ENCODE measurements around the gene SRSF10.
A peak's percentile ranks its signal among the peaks of the same experiment; 100 is the strongest.

The SRSF10 gene

DNA sequence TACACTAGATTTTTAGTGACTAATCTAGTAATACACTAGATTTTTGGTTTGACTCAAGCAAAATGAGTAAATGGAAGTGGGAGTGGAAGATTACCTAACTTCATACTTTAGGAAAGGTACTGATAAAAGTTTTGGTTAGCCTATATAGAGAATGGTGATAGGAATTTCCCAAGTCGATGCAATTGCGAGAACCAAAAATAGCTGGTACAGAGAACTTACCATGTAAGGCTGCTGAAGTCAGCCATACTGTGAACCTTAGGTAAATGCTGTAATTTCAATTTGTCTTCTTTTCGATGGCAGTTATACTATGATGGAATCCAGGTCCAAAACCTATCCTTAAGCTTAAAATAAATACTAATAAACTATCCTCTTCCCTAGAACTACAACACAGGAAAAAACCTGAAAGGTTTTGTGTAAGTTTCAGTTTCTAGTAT is 15.9 kb downstream of the SRSF10 start:
- peak overlapping the region; percentile 44 for H3K27ac ChIP-seq (ENCODE audit: low read depth, low read length)
- H3K4me3 ChIP-seq (ENCODE audit: low read length), result no peak overlapping the region
- peaks cover 43% of the 10 kb centered on the region for H3K4me1 ChIP-seq (ENCODE audit: control insufficient read depth, low read length)
- 0 out of 2 replicates have a peak overlapping the region, but pooled peaks have one; percentile 15 for H3K4me2 ChIP-seq (ENCODE audit: low read length)
- TF ChIP-seq EZH2phosphoT487 (IDR thresholded peaks at IDR 0.05; ENCODE audit: borderline replicate concordance, low read length) (no peak), CTCF (IDR thresholded peaks at IDR 0.05; ENCODE audit: low read depth, low read length, poor library complexity, severe bottlenecking) (no peak)
- H3K9me2 ChIP-seq (replicated peaks; ENCODE audit: control insufficient read depth, low read length), result no peaks in the 10 kb centered on the region
- peaks cover 67% of the 10 kb centered on the region for H3K79me2 ChIP-seq (ENCODE audit: control insufficient read depth, low read length)
- peaks cover 8% of the 10 kb centered on the region; the same call in 1 of the 2 replicates for H4K20me1 ChIP-seq (ENCODE audit: control insufficient read depth, insufficient read depth, low read depth, low read length)
- H3K36me3 ChIP-seq (ENCODE audit: control insufficient read depth, low read length), result peaks cover 91% of the 10 kb centered on the region
- peaks cover 82% of the 10 kb centered on the region for H3F3A ChIP-seq (ENCODE audit: control insufficient read depth, insufficient read depth)
- no peaks in the 10 kb centered on the region for H3K27me3 ChIP-seq (ENCODE audit: control insufficient read depth, low read length)
- no peaks in the 10 kb centered on the region for H3K9me3 ChIP-seq (ENCODE audit: control insufficient read depth, insufficient read depth, low read length)

- Histone ChIP-seq H3K79me2 (ENCODE audit: control insufficient read depth, low read length) (peaks cover 62% of the 10 kb centered on the region), H3F3A (ENCODE audit: control insufficient read depth, insufficient read depth) (peaks cover 77% of the 10 kb centered on the region), H3K27me3 (ENCODE audit: control insufficient read depth, low read length) (no peaks in the 10 kb centered on the region), H3K36me3 (ENCODE audit: control insufficient read depth, low read length) (peaks cover 87% of the 10 kb centered on the region), H3K4me2 (ENCODE audit: low read length) (no peak overlapping the region; the same call in 1 of the 2 replicates), H4K20me1 (ENCODE audit: control insufficient read depth, insufficient read depth, low read depth, low read length) (peaks cover 8% of the 10 kb centered on the region; the same call in 1 of the 2 replicates), H3K4me1 (ENCODE audit: control insufficient read depth, low read length) (peaks cover 44% of the 10 kb centered on the region), H3K4me3 (ENCODE audit: low read length) (no peak overlapping the region), H3K9me3 (ENCODE audit: control insufficient read depth, insufficient read depth, low read length) (no peaks in the 10 kb centered on the region), H3K27ac (ENCODE audit: low read depth, low read length) (peak overlapping the region; percentile 44), H3K9me2 (replicated peaks; ENCODE audit: control insufficient read depth, low read length) (no peaks in the 10 kb centered on the region)
- TF ChIP-seq CTCF (IDR thresholded peaks at IDR 0.05; ENCODE audit: low read depth, low read length, poor library complexity, severe bottlenecking) (no peak), EZH2phosphoT487 (IDR thresholded peaks at IDR 0.05; ENCODE audit: borderline replicate concordance, low read length) (no peak)
Observed at GRCh38 chr1:23963617-23964234, 16.4 kb downstream of the SRSF10 start.

GRCh38 chr1:23960291-23961020 is 19.7 kb downstream of the SRSF10 start:
- Histone ChIP-seq H4K20me1 (ENCODE audit: control insufficient read depth, insufficient read depth, low read depth, low read length) (peaks cover 8% of the 10 kb centered on the region; the same call in 1 of the 2 replicates), H3K9me2 (replicated peaks; ENCODE audit: control insufficient read depth, low read length) (no peaks in the 10 kb centered on the region), H3K9me3 (ENCODE audit: control insufficient read depth, insufficient read depth, low read length) (no peaks in the 10 kb centered on the region), H3K36me3 (ENCODE audit: control insufficient read depth, low read length) (peaks cover 54% of the 10 kb centered on the region), H3F3A (ENCODE audit: control insufficient read depth, insufficient read depth) (peaks cover 56% of the 10 kb centered on the region), H3K79me2 (ENCODE audit: control insufficient read depth, low read length) (peaks cover 36% of the 10 kb centered on the region), H3K4me3 (ENCODE audit: low read length) (peak overlapping the region; percentile 87), H3K27me3 (ENCODE audit: control insufficient read depth, low read length) (no peaks in the 10 kb centered on the region), H3K4me2 (ENCODE audit: low read length) (peak overlapping the region; percentile 85), H3K4me1 (ENCODE audit: control insufficient read depth, low read length) (peaks cover 58% of the 10 kb centered on the region), H3K27ac (ENCODE audit: low read depth, low read length) (peak overlapping the region; percentile 97)
- no peak for TF ChIP-seq CTCF (IDR thresholded peaks at IDR 0.05; ENCODE audit: low read depth, low read length, poor library complexity, severe bottlenecking)
- TF ChIP-seq EZH2phosphoT487 (IDR thresholded peaks at IDR 0.05; ENCODE audit: borderline replicate concordance, low read length), result no peak
